ENCODE measurements around the gene LCP2.

DNA sequence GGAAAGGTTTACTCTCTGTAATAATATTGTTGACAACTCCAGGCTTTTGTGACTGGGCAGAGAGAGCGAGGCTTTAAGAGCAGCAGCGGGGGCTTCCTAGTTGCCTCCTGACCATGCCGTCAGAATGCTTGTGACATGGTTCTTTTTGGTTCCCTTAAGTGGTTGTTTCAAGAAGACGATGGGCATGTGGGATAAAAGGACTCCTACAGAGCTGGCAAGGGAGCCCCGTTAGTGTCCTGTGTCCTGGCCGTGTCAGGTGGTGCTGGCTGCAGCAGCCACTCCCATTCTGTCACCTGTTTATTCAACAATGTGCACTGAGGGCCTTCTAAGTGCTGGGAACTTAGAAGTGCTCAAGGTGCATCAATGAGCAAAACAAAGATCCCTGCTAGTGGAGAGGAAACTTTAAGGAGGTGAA lies 19.7 kb downstream of the LCP2 start:
- TF ChIP-seq EP300 (IDR thresholded peaks at IDR 0.05), result no peak
- TF ChIP-seq, protein P1, sequence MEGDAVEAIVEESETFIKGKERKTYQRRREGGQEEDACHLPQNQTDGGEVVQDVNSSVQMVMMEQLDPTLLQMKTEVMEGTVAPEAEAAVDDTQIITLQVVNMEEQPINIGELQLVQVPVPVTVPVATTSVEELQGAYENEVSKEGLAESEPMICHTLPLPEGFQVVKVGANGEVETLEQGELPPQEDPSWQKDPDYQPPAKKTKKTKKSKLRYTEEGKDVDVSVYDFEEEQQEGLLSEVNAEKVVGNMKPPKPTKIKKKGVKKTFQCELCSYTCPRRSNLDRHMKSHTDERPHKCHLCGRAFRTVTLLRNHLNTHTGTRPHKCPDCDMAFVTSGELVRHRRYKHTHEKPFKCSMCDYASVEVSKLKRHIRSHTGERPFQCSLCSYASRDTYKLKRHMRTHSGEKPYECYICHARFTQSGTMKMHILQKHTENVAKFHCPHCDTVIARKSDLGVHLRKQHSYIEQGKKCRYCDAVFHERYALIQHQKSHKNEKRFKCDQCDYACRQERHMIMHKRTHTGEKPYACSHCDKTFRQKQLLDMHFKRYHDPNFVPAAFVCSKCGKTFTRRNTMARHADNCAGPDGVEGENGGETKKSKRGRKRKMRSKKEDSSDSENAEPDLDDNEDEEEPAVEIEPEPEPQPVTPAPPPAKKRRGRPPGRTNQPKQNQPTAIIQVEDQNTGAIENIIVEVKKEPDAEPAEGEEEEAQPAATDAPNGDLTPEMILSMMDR (IDR thresholded peaks at IDR 0.05), result no peak
- TF ChIP-seq POLR2AphosphoS5 (IDR thresholded peaks at IDR 0.05), result no peak
- TF ChIP-seq POLR2A (IDR thresholded peaks at IDR 0.05), result no peak
